Keratinocyte (primary cell): Measurements from ENCODE around the gene BMP3. TPM values are rescaled to one million over a fixed set of nuclear protein-coding genes. Genes with fewer than 3 reads are reported as not detected.

Experiments used
- DNase-seq: peaks from one replicate; pipeline ENCODE4 v3.0.0-alpha.2; 2011; ENCODE audit warnings: low read depth, missing footprints, low spot score
- FAIRE-seq: peaks from 2 replicates; lab custom pipeline; 2011; peaks lifted over from hg19 to GRCh38; lab: Jason Lieb, UNC
- H2AFZ ChIP-seq: 2 replicates; pipeline ENCODE4 v1.6.0; 2012; ENCODE audit warnings: low read length, control low read depth, inconsistent platforms; ENCODE audit not compliant: control insufficient read depth
- H3K27ac ChIP-seq: 2 replicates; pipeline ENCODE4 v1.5.1; 2011; ENCODE audit warnings: low read length; ENCODE audit not compliant: control insufficient read depth, insufficient read depth
- H3K27me3 ChIP-seq: 3 replicates; pipeline ENCODE4 v1.6.0; 2011; ENCODE audit warnings: low read length; ENCODE audit not compliant: control insufficient read depth, insufficient read depth; ENCODE audit errors: extremely low read depth
- H3K36me3 ChIP-seq, 2 experiments: 2 replicates in 1 of 2; 3 replicates in 1 of 2; pipeline ENCODE4 v1.5.1; 2011; ENCODE audit warnings: low read length in 2 of 2, mild to moderate bottlenecking in 1 of 2; ENCODE audit not compliant: control insufficient read depth in 2 of 2, insufficient read depth in 2 of 2; ENCODE audit errors: extremely low read depth in 1 of 2
- H3K4me1 ChIP-seq: 3 replicates; pipeline ENCODE4 v1.5.1; 2011; ENCODE audit warnings: low read length; ENCODE audit not compliant: control insufficient read depth, insufficient read depth; ENCODE audit errors: extremely low read depth
- H3K4me2 ChIP-seq: 3 replicates; pipeline ENCODE4 v1.6.0; 2011; ENCODE audit warnings: low read depth, low read length; ENCODE audit not compliant: control insufficient read depth, insufficient read depth; ENCODE audit errors: extremely low read depth
- H3K4me3 ChIP-seq, 3 experiments: fragments of 200-600 bp in 1 of 3; sonication (generic) in 1 of 3; 2 replicates in 2 of 3; 3 replicates in 1 of 3; pipeline ENCODE4 v1.5.1; 2011 to 2016; ENCODE audit warnings: low read length in 3 of 3, mild to moderate bottlenecking in 3 of 3, control low read depth in 2 of 3, inconsistent platforms in 1 of 3, low read depth in 1 of 3, mixed read lengths in 1 of 3, mixed run types in 1 of 3, moderate library complexity in 1 of 3; ENCODE audit not compliant: control insufficient read depth in 2 of 3, insufficient read depth in 2 of 3; ENCODE audit errors: extremely low read depth in 1 of 3
- H3K79me2 ChIP-seq: 2 replicates; pipeline ENCODE4 v1.6.0; 2012; ENCODE audit warnings: low read length; ENCODE audit not compliant: control insufficient read depth, insufficient read depth
- H3K9ac ChIP-seq: 3 replicates; pipeline ENCODE4 v1.6.0; 2011; ENCODE audit warnings: low read length; ENCODE audit not compliant: control insufficient read depth, insufficient read depth; ENCODE audit errors: extremely low read depth
- H3K9me1 ChIP-seq: 3 replicates; pipeline ENCODE4 v1.6.0; 2011; ENCODE audit warnings: low read length; ENCODE audit not compliant: control insufficient read depth, insufficient read depth; ENCODE audit errors: extremely low read depth
- H3K9me3 ChIP-seq: 2 replicates; pipeline ENCODE4 v1.5.1; 2012; ENCODE audit warnings: low read depth, low read length; ENCODE audit not compliant: control insufficient read depth
- H4K20me1 ChIP-seq: 3 replicates; pipeline ENCODE4 v1.6.0; 2011; ENCODE audit warnings: low read length; ENCODE audit not compliant: control insufficient read depth, insufficient read depth; ENCODE audit errors: extremely low read depth
- EZH2 ChIP-seq: IDR thresholded peaks from one replicate; pipeline ENCODE4 v1.6.1; 2012; ENCODE audit warnings: inconsistent platforms, mild to moderate bottlenecking, low read length, moderate library complexity
- dilution Hi-C: fragments of 300-500 bp; cut with MboI; formaldehyde crosslinking; loops from one replicate; pipeline ENCODE4 v1.7.0; 2020; ENCODE audit warnings: low sequenced_read_pairs; ENCODE audit not compliant: extremely low pct_ligation_motif_present
- polyA plus RNA-seq, 5 experiments: library from polyadenylated mRNA; depleted of rRNA in 3 of 5; stranded (reverse) in 3 of 5; stranded (forward) in 1 of 5; unstranded in 1 of 5; fragments of >200 nt; gene quantifications; 1 replicate in 1 of 5; 2 replicates in 3 of 5; 3 replicates in 1 of 5; pipeline versions ENCODE4 v1.2.1 to v1.2.3, GENCODE V29; 2011 to 2012; ENCODE audit warnings: missing spikeins in 2 of 5, low read depth in 1 of 5, low replicate concordance in 1 of 5
- TF ChIP-seq, protein P1 (sequence below), 3 experiments: IDR thresholded peaks in 1 of 3; conservative IDR thresholded peaks in 1 of 3; optimal IDR thresholded peaks in 1 of 3; 2 replicates in 2 of 3; 3 replicates in 1 of 3; pipeline versions ENCODE3 to v1.5.1; 2011; ENCODE audit warnings: low read length in 3 of 3, mild to moderate bottlenecking in 3 of 3, moderate library complexity in 2 of 3, control low read depth in 1 of 3, inconsistent platforms in 1 of 3; ENCODE audit not compliant: insufficient read depth in 2 of 3; ENCODE audit errors: extremely low read depth in 1 of 3

BMP3 gene
- polyA plus RNA-seq, 1 donor (not counting 4 experiments of a cell fraction or from before 2014, with no cell fraction given) = not detected

DNA sequence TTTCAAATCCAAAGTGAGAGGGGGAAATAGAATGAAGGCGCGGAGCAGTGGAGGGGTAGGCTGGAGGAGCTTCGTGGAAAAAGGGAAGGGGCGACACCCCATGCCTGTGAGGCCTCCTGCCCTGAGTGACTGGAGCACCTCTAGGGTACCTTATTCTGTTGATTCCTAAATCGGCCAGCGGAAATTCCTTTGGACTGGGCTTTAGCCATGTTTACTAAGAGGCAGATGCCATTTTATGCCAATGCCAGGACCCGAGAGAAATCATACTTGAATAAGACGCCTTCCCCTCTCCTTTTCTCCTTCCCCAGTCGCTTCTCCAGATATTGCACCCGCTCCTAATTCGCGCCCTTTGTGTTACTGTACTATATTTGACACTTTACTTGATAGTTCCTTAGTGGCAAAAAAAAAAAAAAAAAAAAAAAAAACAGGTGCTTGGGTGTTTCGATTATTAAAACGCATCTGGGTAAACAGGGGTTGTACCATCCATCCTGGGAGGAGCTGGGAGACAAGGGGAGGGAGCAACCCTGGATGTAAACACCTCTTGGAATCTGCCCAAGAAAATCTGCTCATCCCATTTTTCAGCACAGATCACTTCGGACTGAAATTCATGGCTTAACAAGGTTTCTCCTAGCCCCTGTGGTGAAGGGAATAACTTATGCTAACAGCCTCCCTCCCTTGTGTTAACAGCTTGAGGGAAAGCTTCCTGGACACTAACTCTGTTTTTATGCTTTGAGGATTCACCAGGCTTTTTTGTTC lies 1.5 kb downstream of the BMP3 start:
- DNase-seq (no peak), FAIRE-seq (no peak)
- Histone ChIP-seq H4K20me1 (no peaks in the 10 kb centered on the region), H3K27me3 (peaks cover 32% of the 10 kb centered on the region), H3K79me2 (no peaks in the 10 kb centered on the region), H3K4me3 (no peak overlapping the region), H2AFZ (no peak overlapping the region), H3K4me1 (no peaks in the 10 kb centered on the region), H3K27ac (no peak overlapping the region), H3K4me2 (no peak overlapping the region), H3K36me3 (no peaks in the 10 kb centered on the region), H3K9me1 (no peaks in the 10 kb centered on the region), H3K9ac (no peak overlapping the region), H3K9me3 (no peaks in the 10 kb centered on the region)
- TF ChIP-seq, protein P1, sequence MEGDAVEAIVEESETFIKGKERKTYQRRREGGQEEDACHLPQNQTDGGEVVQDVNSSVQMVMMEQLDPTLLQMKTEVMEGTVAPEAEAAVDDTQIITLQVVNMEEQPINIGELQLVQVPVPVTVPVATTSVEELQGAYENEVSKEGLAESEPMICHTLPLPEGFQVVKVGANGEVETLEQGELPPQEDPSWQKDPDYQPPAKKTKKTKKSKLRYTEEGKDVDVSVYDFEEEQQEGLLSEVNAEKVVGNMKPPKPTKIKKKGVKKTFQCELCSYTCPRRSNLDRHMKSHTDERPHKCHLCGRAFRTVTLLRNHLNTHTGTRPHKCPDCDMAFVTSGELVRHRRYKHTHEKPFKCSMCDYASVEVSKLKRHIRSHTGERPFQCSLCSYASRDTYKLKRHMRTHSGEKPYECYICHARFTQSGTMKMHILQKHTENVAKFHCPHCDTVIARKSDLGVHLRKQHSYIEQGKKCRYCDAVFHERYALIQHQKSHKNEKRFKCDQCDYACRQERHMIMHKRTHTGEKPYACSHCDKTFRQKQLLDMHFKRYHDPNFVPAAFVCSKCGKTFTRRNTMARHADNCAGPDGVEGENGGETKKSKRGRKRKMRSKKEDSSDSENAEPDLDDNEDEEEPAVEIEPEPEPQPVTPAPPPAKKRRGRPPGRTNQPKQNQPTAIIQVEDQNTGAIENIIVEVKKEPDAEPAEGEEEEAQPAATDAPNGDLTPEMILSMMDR (optimal IDR thresholded peaks at IDR 0.05 in 1 of 3, IDR thresholded peaks at IDR 0.05 in 1 of 3, conservative IDR thresholded peaks at IDR 0.05 in 1 of 3; ENCODE audit: extremely low read depth in 1 of 3, insufficient read depth in 2 of 3, low read length in 3 of 3) = no peak
- TF ChIP-seq EZH2 = no peak
- dilution Hi-C loops = loop anchor here (25.0 kb wide), 1 partner anchor 670 kb away; no protein-coding TSS in a partner anchor

DNA sequence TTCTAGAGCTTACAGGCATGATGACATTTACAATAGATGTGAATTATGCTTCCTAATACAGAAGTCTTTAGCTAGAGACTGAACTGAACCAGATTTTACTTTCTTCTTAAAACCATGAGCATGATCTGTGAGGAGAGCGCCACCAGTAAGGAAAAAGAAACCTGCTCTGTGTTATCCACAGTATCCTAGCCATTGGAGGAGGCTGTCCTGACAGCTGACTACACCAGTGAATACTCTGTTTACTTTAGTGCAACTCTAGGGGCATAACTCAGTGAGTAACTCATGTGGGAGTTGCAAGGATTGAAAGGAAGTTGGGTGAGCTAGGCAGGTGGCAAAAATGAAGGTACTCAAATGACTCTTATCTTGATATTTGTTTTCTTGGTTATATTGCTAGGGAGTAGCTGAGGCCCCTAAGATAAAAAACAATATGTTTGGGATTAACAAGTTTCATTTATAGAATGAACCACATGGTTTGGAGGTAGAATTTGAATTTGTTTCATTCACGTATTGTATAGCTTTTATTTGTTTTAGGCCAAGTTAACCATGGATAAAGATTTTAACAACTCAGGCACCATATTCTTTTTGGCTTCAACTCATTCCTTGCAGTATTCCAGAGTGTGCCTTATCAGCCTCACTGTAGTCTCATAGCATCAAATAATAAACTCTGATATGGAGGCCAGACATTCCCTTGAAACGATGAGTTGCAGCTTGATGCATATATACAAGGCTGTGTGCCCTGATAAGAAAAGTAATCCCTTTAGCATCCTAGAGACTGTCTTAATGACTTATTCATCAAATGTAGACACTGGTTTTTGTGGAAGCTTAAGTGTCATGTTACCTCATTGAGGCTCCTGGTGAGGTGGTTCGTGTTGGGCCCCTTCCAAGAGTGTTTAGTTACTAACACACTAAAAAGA lies 2.5 kb downstream of the BMP3 start:
- Histone ChIP-seq H3K9me3 (no peaks in the 10 kb centered on the region), H3K4me1 (no peaks in the 10 kb centered on the region), H3K79me2 (no peaks in the 10 kb centered on the region), H3K27ac (no peak overlapping the region), H3K9me1 (no peaks in the 10 kb centered on the region), H3K9ac (no peak overlapping the region), H3K27me3 (peaks cover 32% of the 10 kb centered on the region), H2AFZ (no peak overlapping the region), H3K4me3 (no peak overlapping the region), H3K36me3 (no peaks in the 10 kb centered on the region), H4K20me1 (no peaks in the 10 kb centered on the region), H3K4me2 (no peak overlapping the region)
- dilution Hi-C loops = loop anchor here (25.0 kb wide), 1 partner anchor 671 kb away; no protein-coding TSS in a partner anchor
- FAIRE-seq (no peak), DNase-seq (no peak)
- peak; percentile 36 for TF ChIP-seq EZH2
- TF ChIP-seq, protein P1 (optimal IDR thresholded peaks at IDR 0.05 in 1 of 3, IDR thresholded peaks at IDR 0.05 in 1 of 3, conservative IDR thresholded peaks at IDR 0.05 in 1 of 3; ENCODE audit: extremely low read depth in 1 of 3, insufficient read depth in 2 of 3, low read length in 3 of 3) = no peak
